LNCaP clone FGC (cell line): Measurements from ENCODE around the gene GNPTG.
"Not testable (repeated sequence)": the region's sequence is repeated elsewhere in the genome, so short reads cannot be mapped to it uniquely, and the experiment has no call there.

Experiments used
- DNase-seq: peaks from one replicate; pipeline ENCODE4 v3.0.0-alpha.2; 2011; ENCODE audit warnings: low read depth
- H3K4me3 ChIP-seq: 2 replicates; pipeline ENCODE4 v1.5.1; 2011; ENCODE audit warnings: mild to moderate bottlenecking, low read depth, low read length, control low read depth
- TF ChIP-seq, protein P1 (sequence below): IDR thresholded peaks from 2 replicates; pipeline ENCODE4 v1.5.1; 2012; ENCODE audit warnings: mild to moderate bottlenecking; ENCODE audit not compliant: control insufficient read depth, insufficient read depth; ENCODE audit errors: extremely low read depth

GNPTG gene

DNA sequence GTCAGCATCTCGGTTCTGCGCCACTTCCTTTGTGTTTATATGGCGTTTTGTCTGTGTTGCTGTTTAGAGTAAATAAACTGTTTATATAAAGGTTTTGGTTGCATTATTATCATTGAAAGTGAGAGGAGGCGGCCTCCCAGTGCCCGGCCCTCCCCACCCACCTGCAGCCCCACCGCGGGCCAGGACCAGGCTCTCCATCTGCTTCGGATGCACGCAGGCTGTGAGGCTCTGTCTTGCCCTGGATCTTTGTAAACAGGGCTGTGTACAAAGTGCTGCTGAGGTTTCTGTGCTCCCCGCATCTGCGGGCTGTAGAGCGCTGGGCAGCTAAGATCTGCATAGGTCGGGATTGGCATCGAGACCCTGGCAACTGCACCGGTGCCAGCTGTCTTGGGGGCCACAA lies 26.5 kb upstream of the GNPTG start:
- no peak for DNase-seq
- TF ChIP-seq, protein P1, sequence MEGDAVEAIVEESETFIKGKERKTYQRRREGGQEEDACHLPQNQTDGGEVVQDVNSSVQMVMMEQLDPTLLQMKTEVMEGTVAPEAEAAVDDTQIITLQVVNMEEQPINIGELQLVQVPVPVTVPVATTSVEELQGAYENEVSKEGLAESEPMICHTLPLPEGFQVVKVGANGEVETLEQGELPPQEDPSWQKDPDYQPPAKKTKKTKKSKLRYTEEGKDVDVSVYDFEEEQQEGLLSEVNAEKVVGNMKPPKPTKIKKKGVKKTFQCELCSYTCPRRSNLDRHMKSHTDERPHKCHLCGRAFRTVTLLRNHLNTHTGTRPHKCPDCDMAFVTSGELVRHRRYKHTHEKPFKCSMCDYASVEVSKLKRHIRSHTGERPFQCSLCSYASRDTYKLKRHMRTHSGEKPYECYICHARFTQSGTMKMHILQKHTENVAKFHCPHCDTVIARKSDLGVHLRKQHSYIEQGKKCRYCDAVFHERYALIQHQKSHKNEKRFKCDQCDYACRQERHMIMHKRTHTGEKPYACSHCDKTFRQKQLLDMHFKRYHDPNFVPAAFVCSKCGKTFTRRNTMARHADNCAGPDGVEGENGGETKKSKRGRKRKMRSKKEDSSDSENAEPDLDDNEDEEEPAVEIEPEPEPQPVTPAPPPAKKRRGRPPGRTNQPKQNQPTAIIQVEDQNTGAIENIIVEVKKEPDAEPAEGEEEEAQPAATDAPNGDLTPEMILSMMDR = no peak
- no peak overlapping the region for H3K4me3 ChIP-seq

DNA sequence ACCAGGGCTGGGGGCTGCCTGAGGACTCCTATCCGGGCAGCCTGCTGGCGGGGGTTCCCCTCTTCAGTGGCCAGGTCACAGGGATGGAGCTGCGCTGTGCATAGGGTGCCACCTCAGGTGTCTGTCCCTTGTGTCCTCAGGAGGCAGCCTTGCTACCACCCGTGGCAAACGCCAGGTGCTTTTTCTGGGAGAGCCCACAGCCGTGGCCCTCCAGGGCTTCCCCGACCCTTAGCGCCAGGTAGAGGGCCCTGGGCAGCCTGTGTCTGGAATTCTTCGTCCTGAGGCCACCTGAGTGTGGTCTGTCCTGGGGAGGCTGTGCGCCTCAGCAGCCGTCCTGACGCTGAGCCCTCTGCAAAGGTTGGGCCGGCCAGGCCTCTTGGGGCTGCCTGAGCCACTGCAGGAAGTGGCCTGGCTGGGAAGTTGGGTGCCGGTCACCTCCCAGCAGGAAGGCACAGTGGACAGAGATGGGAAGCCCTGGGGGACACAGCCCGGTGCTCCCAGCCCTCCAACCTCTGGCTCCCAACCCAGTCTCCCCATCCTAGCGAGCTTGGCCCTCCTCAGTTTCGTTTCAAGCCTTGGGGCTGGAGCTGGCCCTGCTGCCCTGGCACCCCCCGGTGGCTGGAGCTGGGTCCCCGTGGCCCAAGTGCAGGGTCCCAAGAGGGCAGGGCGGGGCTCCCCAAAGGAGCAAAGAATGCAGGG lies 25.9 kb upstream of the GNPTG start:
- DNase-seq = no peak
- H3K4me3 ChIP-seq = no peak overlapping the region
- TF ChIP-seq, protein P1 = no peak

DNA sequence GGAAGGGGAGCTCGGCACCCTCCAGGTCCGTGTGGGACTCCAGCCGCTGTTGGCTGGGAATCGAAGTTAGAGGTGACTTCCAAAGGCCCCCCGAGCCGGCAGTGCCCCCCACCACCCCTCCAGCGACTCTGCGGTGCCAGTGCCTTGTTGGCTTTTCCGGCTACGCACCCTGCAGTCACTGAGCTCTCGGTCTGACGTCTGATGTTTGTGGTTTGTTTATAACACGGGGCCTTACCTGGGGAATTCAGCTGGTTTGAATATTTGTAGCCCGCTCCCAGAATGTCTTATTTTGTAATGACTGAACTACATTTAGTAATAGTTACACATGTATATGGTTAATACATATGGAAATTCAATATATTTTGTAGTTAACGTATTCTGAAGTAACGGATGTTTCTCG lies 25.3 kb upstream of the GNPTG start:
- TF ChIP-seq, protein P1 = no peak
- no peak overlapping the region for H3K4me3 ChIP-seq
- no peak for DNase-seq

DNA sequence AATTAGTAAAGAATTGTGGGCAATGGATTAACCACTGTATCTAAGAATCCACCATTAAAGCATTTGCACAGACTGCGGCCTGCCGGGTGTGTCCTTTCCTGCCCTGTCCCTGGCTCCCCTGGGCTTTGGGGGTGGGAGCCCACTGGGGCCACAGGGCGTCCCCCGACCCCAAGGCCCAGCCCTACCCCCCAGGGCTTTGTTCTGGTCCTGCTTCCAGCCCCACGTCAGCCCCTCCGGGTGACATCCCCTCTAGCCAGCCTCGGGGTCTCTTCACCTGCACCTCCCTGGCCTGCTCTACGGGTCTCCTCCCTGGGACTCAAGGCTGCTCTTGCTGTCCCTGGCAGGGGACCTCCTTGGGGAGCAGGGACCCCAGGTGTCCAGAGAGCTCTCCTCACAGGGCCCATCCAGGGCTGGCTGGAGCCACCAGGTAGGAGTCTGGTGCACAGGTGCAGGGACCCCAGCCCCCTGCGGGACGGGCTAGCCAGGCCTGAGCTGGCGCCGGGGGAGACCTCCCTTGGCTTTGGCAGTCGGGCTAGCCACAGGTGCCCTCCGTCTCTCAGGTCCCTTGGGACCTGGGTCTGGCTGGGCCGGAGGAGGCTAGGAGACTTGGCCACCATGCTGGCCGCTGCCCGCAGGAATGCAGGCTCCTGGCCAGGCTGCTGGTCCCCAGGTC lies 24.6 kb upstream of the GNPTG start:
- no peak for DNase-seq
- TF ChIP-seq, protein P1 = no peak
- no peak overlapping the region for H3K4me3 ChIP-seq

DNA sequence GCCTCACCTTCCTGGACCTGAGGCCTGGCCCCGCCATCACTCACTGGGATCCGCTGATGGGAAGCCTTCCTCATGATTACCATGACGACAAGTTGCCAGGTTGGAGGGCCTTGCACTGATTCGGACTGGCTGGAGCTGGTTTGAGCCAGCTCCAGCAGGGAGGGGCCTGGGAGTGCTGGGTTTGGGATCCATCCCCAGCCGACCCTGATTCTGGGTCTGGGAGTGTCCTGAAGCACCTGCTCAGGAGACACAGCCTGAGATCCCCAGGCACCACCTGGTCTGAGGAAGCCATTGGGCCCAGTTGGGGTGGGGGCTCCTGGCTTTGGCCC lies 24.1 kb upstream of the GNPTG start:
- DNase-seq = no peak
- H3K4me3 ChIP-seq = no peak overlapping the region
- TF ChIP-seq, protein P1 = no peak

DNA sequence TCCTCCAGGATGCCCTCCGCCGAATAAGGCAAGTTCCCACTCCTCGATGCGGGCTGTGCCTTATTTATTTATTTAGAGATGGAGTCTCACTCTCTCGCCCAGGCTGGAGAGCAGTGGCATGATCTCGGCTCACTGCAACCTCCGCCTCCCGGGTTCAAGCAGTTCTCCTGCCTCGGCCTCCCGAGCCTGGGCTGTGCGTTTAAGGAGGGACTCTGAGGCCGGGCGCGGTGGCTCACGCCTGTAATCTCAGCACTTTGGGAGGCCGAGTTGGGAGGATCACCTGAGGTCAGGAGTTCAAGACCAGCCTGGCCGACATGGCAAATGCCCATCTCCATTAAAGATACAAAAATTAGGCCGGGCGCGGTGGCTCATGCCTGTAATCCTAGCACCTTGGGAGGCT lies 23.6 kb upstream of the GNPTG start:
- not testable (repeated sequence) for DNase-seq, H3K4me3 ChIP-seq

DNA sequence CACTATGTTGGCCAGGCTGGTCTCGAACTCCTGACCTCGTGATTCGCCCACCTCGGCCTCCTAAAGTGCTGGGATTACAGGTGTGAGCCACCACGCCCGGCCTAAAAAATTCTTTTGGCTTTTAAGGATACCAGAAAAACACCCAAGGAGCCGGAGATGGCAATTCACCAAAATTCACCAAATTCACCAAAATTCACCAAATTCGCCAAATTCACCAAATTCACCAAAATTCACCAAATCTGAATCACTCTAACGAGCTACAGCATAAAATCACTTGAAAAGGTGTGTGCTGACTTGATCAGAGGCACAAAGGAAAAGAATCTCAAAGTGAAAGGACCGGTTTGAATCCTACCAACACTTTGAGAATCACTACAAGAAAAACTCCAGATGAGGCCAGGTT lies 22.8 kb upstream of the GNPTG start:
- H3K4me3 ChIP-seq, DNase-seq: not testable (repeated sequence)

DNA sequence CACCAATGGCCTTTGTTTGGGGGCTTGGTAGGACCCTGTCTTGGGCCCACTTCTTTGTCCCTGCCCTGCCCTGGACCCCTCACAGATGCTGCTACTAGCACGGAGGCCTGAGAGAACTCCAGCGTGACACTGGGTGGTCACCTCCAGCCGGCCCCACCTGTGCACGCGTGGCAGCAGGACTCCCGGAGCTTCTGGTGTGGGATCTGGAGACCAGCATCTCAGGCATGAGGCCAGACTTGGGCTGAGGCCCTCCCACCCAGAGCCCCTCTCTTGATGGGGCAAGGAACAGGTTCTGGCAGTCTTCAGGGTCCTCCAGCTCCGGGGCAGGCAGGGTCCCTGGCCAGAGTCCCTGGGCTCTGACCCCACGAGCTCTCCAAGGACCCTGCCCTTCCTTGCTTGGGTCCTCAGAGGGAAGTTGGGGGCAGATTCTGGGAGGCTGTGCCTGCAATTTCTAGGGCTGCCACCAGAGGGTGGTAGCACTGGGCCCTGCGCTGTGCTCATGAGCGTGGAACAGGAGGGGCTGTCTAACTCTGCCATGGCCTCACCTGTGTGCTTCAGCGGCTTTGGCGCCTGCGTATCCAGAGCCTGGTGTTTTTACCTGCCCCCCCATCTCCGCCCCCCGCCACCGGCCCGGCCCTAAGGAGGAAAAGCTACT lies 21.3 kb upstream of the GNPTG start:
- no peak overlapping the region for H3K4me3 ChIP-seq
- DNase-seq = no peak
- TF ChIP-seq, protein P1 = peak; percentile 44
